Breast epithelium (tissue), 3 donors: ENCODE results near the gene MRPL21.

Source experiments
- CTCF ChIP-seq, 3 donors: fragments of 450-650 bp; IDR thresholded peaks; one replicate each; pipeline ENCODE4 v1.5.1; 2016 to 2017; ENCODE audit warnings: antibody characterized with exemption in 3 of 3, mild to moderate bottlenecking in 3 of 3, moderate library complexity in 3 of 3
- POLR2AphosphoS5 ChIP-seq, 3 donors: sonication (generic); formaldehyde crosslinking; IDR thresholded peaks; one replicate each; pipeline ENCODE4 v1.6.1; 2017; ENCODE audit warnings: antibody characterized with exemption in 3 of 3

DNA sequence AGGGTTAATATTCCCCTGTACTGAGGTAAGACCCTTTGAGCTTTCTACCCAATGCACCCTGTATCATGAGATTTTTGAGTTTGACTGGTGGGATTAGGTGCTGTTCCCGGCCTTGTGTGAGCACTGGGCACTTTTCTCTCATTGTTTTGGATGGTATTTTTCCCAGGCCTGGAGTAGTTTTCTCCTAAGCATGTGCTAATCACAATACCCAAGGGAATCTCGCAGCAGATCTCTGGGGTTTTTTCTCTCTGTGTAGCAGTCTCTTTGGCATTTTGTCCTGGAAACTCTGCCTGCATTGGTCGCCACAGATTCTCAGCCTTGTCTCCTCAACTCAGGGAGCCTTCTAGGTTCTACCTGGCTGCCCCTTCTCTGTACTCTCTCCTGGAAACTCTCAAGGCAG is 20.0 kb upstream of the MRPL21 start:
- TF ChIP-seq CTCF (IDR thresholded peaks at IDR 0.05) (no peak), POLR2AphosphoS5 (IDR thresholded peaks at IDR 0.05) (no peak)
